Smooth muscle cell (in vitro differentiated cells): ENCODE data around the gene TPSAB1. TPM values are rescaled to one million over a fixed set of nuclear protein-coding genes. Genes with fewer than 3 reads are reported as not detected.

Experiments used
- DNase-seq: peaks from one replicate; lab custom pipeline; 2025; ENCODE audit not compliant: unreplicated experiment; lab: John Stamatoyannopoulos, UW
- H2AFZ ChIP-seq: fragments of 200-600 bp; sonication (generic); 2 replicates; pipeline ENCODE4 v1.6.0; 2016; ENCODE audit warnings: antibody characterized with exemption, low read depth, mild to moderate bottlenecking
- H3F3A ChIP-seq: fragments of 200-600 bp; sonication (generic); 2 replicates; pipeline ENCODE4 v1.6.0; 2017; ENCODE audit warnings: antibody characterized with exemption, low read depth
- H3K27ac ChIP-seq: fragments of 200-600 bp; sonication (generic); 2 replicates; pipeline ENCODE4 v1.5.1; 2016; ENCODE audit warnings: low read depth, mild to moderate bottlenecking
- H3K27me3 ChIP-seq: fragments of 200-600 bp; sonication (generic); 2 replicates; pipeline ENCODE4 v1.6.1; 2016; ENCODE audit warnings: low read depth, mild to moderate bottlenecking
- H3K36me3 ChIP-seq: fragments of 200-600 bp; sonication (generic); 2 replicates; pipeline ENCODE4 v1.5.1; 2016; ENCODE audit warnings: low read depth
- H3K4me1 ChIP-seq: fragments of 200-600 bp; sonication (generic); 2 replicates; pipeline ENCODE4 v1.5.1; 2016; ENCODE audit warnings: low read depth
- H3K4me2 ChIP-seq: fragments of 200-600 bp; sonication (generic); 2 replicates; pipeline ENCODE4 v1.6.0; 2016; ENCODE audit warnings: mild to moderate bottlenecking
- H3K4me3 ChIP-seq: fragments of 200-600 bp; sonication (generic); 2 replicates; pipeline ENCODE4 v1.5.1; 2016; ENCODE audit warnings: mild to moderate bottlenecking
- H3K79me2 ChIP-seq: fragments of 200-600 bp; sonication (generic); 2 replicates; pipeline ENCODE4 v1.6.0; 2016; ENCODE audit warnings: low read depth, mild to moderate bottlenecking
- H3K9ac ChIP-seq: fragments of 200-600 bp; sonication (generic); 2 replicates; pipeline ENCODE4 v1.6.0; 2016; ENCODE audit warnings: low read depth
- H3K9me3 ChIP-seq: fragments of 200-600 bp; sonication (generic); replicated peaks from 2 replicates; pipeline ENCODE4 v1.5.1; 2016; ENCODE audit warnings: low read depth
- H4K20me1 ChIP-seq: fragments of 200-600 bp; sonication (generic); 2 replicates; pipeline ENCODE4 v1.6.0; 2016; ENCODE audit warnings: low read depth
- CTCF ChIP-seq: fragments of 200-600 bp; sonication (generic); IDR thresholded peaks from 2 replicates; pipeline ENCODE4 v1.5.1; 2017; ENCODE audit warnings: borderline replicate concordance, mild to moderate bottlenecking, antibody characterized with exemption; ENCODE audit not compliant: insufficient read depth, poor library complexity, severe bottlenecking
- WGBS: methylation state at CpG from one replicate; pipeline ENCODE4 v1.1.7; 2016; ENCODE audit warnings: low lambda C conversion rate; 5-methylcytosine and 5-hydroxymethylcytosine counted together
- polyA plus RNA-seq: library from polyadenylated mRNA; unstranded; fragments of >200 nt; fragmentation: Nextera tagmentation; extraction: Ambion mirVana; gene quantifications from 2 replicates; pipeline ENCODE4 v1.2.1, GENCODE V29; 2016
- total RNA-seq: library from RNA; depleted of rRNA; stranded (reverse); fragments of >200 nt; gene quantifications from 2 replicates; pipeline ENCODE4 v1.2.3, GENCODE V29; 2014

The TPSAB1 gene
- total and polyA plus RNA-seq, 2 experiments from 2014 or later = not detected

GRCh38 chr16:1193825-1194581 is 46.5 kb upstream of the TPSAB1 start:
- no peak overlapping the region for H3K4me2 ChIP-seq
- H3K4me3 ChIP-seq = no peak overlapping the region
- no peak for TF ChIP-seq CTCF
- H3K9ac ChIP-seq = no peak overlapping the region
- no peak for DNase-seq
- no peaks in the 10 kb centered on the region for H3F3A ChIP-seq
- peaks cover 2% of the 10 kb centered on the region for H4K20me1 ChIP-seq
- H3K4me1 ChIP-seq = no peaks in the 10 kb centered on the region
- no peaks in the 10 kb centered on the region for H3K36me3 ChIP-seq
- no peaks in the 10 kb centered on the region for H3K27me3 ChIP-seq
- H3K79me2 ChIP-seq = no peaks in the 10 kb centered on the region
- no peak overlapping the region for H3K27ac ChIP-seq
- 74% methylated on average over 27 of the region's 29 CpGs for WGBS
- no peaks in the 10 kb centered on the region for H3K9me3 ChIP-seq
- H2AFZ ChIP-seq = no peak overlapping the region

- TF ChIP-seq CTCF = peak; percentile 99
- Histone ChIP-seq H3K36me3 (no peaks in the 10 kb centered on the region), H3F3A (no peaks in the 10 kb centered on the region), H3K27me3 (no peaks in the 10 kb centered on the region), H3K9ac (no peak overlapping the region), H2AFZ (no peak overlapping the region), H3K9me3 (no peaks in the 10 kb centered on the region), H3K27ac (no peak overlapping the region), H3K4me2 (no peak overlapping the region), H3K4me3 (no peak overlapping the region), H3K79me2 (no peaks in the 10 kb centered on the region), H4K20me1 (no peaks in the 10 kb centered on the region), H3K4me1 (no peaks in the 10 kb centered on the region)
- WGBS = 43% methylated on average over 26 of the region's 61 CpGs
- DNase-seq = peak; percentile 1
Observed at GRCh38 chr16:1194665-1195392, 45.7 kb upstream of the TPSAB1 start.

GRCh38 chr16:1195393-1195666 is 45.2 kb upstream of the TPSAB1 start:
- Histone ChIP-seq H4K20me1 (no peaks in the 10 kb centered on the region), H3K9ac (no peak overlapping the region), H2AFZ (no peak overlapping the region), H3K4me1 (no peaks in the 10 kb centered on the region), H3K79me2 (no peaks in the 10 kb centered on the region), H3K36me3 (no peaks in the 10 kb centered on the region), H3K4me3 (no peak overlapping the region), H3K4me2 (no peak overlapping the region), H3F3A (no peaks in the 10 kb centered on the region), H3K27ac (no peak overlapping the region), H3K9me3 (no peaks in the 10 kb centered on the region), H3K27me3 (no peaks in the 10 kb centered on the region)
- no peak for DNase-seq
- 92% methylated on average over 14 of the region's 14 CpGs for WGBS
- no peak for TF ChIP-seq CTCF

GRCh38 chr16:1196494-1196893 is 44.0 kb upstream of the TPSAB1 start:
- no peaks in the 10 kb centered on the region for H3K27me3 ChIP-seq
- no peaks in the 10 kb centered on the region for H3K9me3 ChIP-seq
- no peak for TF ChIP-seq CTCF
- H4K20me1 ChIP-seq = no peaks in the 10 kb centered on the region
- WGBS = 96% methylated on average over 11 of the region's 11 CpGs
- no peaks in the 10 kb centered on the region for H3F3A ChIP-seq
- DNase-seq = no peak
- no peaks in the 10 kb centered on the region for H3K4me1 ChIP-seq
- H3K27ac ChIP-seq = no peak overlapping the region
- H3K79me2 ChIP-seq = no peaks in the 10 kb centered on the region
- H3K36me3 ChIP-seq = no peaks in the 10 kb centered on the region
- no peak overlapping the region for H2AFZ ChIP-seq
- no peak overlapping the region for H3K4me3 ChIP-seq
- H3K9ac ChIP-seq = no peak overlapping the region
- H3K4me2 ChIP-seq = no peak overlapping the region
